ENCODE data around the gene GRSF1.

DNA sequence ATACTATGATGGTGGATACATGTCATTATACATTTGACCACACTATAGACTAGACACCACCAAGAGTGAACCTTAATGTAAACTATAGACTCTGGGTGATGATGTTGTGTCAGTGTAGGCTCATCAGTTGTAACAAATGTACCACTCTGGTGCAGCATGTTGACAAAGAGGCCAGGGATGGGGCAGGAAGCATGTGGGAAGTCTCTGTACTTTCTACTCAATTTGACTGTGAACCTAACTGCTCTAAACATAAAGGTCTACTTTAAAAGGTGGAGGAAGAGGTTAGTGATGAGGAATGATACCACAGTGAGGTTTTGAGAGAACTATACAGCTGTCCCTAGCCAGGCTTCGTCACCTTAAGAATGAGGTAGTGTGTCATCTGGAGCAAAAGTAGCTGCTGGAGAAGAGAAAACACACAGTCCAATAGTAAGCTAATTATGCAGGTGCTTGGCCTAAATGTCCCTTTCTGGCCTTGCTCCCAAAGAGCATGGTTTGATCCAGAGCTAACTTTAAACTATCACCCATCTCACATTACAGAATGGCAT is 38.4 kb downstream of the GRSF1 start:
- TF ChIP-seq EZH2 (IDR thresholded peaks at IDR 0.05; ENCODE audit: insufficient read depth, poor library complexity, severe bottlenecking): no peak
- TF ChIP-seq EZH2phosphoT487 (IDR thresholded peaks at IDR 0.05; ENCODE audit: insufficient read depth, low read depth): no peak
